Erythroblast (primary cell): ENCODE measurements around the gene DDX39B.

Source experiments
- DNase-seq, 2 experiments: peaks; one replicate each; lab custom pipeline; 2025; lab: John Stamatoyannopoulos, UW
- GATA1 ChIP-seq: IDR thresholded peaks from 2 replicates; pipeline ENCODE4 v1.6.1; 2011; ENCODE audit warnings: low read depth, mild to moderate bottlenecking, control low read depth, low read length, moderate library complexity
- POLR2A ChIP-seq: IDR thresholded peaks from 2 replicates; pipeline ENCODE4 v1.6.1; 2011; ENCODE audit warnings: mild to moderate bottlenecking, low read length

DDX39B gene

DNA sequence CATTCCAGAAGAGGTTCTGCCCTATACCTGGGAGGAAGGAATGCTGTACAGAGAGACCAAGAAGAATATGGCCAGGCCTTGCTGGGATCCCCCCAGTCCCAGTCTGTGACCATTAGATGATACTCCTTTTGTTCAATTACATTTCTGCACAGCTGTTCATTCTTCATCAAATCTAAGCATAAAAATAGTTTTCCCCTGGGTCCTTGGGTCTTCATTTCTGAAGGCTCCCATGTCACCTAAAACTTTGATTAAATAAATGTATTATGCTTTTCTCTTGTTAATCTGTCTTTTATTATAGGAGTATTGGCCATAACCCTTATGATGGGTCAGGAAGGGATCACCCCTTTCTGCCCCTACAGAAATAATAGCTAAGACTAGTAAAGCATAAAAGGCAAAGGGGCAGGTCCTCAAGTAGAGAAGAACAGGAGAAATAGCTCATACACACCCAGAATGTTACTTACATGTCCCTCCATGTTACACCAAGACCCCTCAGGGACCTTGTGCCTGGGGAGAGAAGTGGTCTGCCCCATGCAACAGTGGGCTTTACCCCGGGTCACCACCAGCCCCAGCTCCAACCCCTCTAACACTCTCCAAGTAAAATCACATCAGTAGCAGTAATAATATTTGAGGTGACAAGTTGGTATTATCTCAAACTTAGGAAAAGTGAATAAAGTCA is 28.2 kb upstream of the DDX39B start:
- TF ChIP-seq GATA1 (no peak), POLR2A (no peak)
- no peak for DNase-seq

- DNase-seq, result no peak
Measured at GRCh38 chr6:31568537-31568961, 26.7 kb upstream of the DDX39B start.

GRCh38 chr6:31567531-31568370 is 25.9 kb upstream of the DDX39B start:
- no peak for DNase-seq
- TF ChIP-seq GATA1, result no peak
- no peak for TF ChIP-seq POLR2A

More at GRCh38 chr6:31568537-31568961, 26.7 kb upstream of the DDX39B start:
- no peak for TF ChIP-seq POLR2A
- no peak for TF ChIP-seq GATA1

- DNase-seq, result no peak
- no peak for TF ChIP-seq POLR2A
- no peak for TF ChIP-seq GATA1
Measured at GRCh38 chr6:31560697-31561058, 18.9 kb upstream of the DDX39B start.

GRCh38 chr6:31559958-31560696 is 18.3 kb upstream of the DDX39B start:
- no peak for DNase-seq
- TF ChIP-seq POLR2A (no peak), GATA1 (no peak)

DNA sequence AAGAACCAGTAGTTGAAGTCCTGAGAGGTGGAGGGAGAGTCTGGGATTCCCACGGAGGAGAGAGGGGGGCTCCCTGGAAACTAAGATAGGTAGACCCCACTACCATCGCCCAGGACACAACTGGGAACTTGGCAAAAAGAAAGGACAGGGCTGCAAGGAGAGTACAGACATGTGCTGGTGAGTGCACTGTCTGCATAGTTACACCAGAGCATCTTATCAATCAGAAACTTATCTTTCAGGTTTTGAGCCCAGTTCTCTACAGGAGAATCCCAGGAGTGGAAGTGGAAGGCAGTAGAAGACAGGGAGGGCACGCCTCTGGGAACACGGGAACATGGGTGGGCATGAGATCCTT is 17.8 kb upstream of the DDX39B start:
- no peak for DNase-seq
- TF ChIP-seq POLR2A, result no peak
- TF ChIP-seq GATA1, result no peak

DNA sequence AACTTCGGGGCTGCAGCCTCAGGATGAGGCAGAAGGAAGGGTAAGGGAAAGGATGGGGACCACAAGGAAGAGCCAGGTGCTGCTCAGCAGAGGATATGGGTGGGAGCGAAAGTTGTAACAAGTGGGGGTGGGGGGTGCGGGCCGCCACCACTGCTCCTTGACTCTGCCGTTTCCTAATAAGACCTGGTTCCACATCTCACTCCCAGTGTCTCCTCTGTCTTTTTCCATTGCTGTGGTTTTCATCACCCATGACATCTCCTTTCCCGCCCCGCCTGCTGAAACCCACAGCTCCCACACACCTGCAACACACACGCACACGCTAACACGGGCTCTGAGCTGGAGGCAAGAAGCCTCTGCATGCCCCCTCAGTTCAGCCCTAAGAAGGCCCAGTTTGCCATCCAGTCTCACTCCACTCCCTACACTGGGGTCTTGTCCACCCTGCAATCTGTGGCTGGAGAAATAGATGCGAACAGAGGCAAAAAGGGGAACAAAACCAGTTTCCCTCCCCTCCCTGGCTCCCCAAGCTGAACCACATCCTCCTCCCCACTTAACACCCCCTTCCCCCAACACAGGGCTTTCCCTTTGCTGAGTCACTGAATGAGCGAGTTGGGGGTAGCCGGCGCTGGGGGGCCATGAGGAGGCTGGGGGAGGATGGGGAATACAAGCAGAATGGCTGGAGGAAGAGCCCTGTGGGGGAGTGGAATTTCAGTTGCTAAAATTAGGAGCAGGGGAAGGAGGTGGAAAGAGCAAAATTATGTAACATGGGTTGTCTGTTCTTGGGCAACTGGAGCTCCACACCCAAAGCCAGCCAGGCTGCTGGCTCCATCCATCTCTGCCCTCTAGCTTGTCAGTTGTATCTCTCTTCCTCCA is 17.1 kb upstream of the DDX39B start:
- TF ChIP-seq POLR2A (no peak), GATA1 (no peak)
- DNase-seq, result peak in 1 of 2 experiments; percentile 43

DNA sequence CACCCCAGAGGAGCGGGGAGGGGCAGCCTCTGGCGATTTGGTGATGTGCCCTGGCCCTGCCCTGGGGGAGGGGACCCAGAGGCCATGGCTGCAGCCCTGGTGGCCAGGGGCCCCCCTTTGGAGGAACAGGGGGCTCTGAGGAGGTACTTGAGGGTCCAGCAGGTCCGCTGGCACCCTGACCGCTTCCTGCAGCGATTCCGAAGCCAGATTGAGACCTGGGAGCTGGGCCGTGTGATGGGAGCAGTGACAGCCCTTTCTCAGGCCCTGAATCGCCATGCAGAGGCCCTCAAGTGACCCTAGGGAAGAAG is 16.5 kb upstream of the DDX39B start:
- no peak for TF ChIP-seq GATA1
- DNase-seq, result no peak

GRCh38 chr6:31557443-31558317 is 15.9 kb upstream of the DDX39B start:
- no peak for DNase-seq
- no peak for TF ChIP-seq GATA1
- no peak for TF ChIP-seq POLR2A

GRCh38 chr6:31556307-31556706 is 14.5 kb upstream of the DDX39B start:
- no peak for DNase-seq
- no peak for TF ChIP-seq GATA1
- no peak for TF ChIP-seq POLR2A

DNA sequence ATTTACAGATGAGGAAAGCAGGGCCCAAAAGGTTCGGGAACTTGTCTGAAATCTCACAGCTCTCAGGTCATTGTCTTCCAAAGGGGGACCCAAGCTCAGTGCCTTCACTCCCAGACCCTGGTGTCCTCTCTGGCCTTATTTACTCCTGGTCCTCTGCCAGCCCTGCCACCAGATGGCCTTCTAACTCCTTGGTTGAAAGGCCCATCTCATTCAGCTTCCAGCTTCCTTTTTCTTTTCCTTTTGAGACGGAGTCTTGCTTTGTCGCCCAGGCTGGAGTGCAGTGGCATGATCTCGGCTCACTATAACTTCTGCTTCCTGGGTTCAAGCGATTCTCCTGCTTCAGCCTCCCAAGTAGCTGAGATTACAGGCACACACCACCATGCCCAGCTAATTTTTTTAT is 9.6 kb upstream of the DDX39B start:
- peak; percentile 51 to 52 for DNase-seq

DNA sequence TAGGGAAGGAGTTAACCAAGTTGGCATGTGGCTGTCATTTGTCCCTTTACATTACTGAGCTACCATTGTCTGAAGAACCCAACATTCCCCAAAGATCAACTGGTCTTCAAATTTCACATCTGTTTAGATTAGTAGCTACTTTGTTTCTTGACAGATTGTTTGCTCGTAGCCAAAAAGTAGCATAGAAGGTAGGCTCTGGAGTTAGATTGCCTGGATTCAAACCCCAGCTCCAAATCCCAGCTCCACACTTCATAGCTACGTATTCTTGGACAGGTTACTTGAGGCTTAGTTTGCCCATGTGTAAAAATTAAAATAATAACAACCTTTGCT is 6.7 kb upstream of the DDX39B start:
- no peak for DNase-seq
- TF ChIP-seq GATA1 (no peak), POLR2A (no peak)
